GM12872 (cell line): ENCODE measurements around the gene C2CD3.

Source experiments
- TF ChIP-seq, protein P1 (sequence below): IDR thresholded peaks from 3 replicates; pipeline ENCODE4 v1.5.1; 2011; ENCODE audit warnings: low read depth, mild to moderate bottlenecking, low read length, moderate library complexity; ENCODE audit not compliant: insufficient read depth

Gene C2CD3

GRCh38 chr11:74015919-74016684, 154.7 kb downstream of the C2CD3 start:
- TF ChIP-seq, protein P1, sequence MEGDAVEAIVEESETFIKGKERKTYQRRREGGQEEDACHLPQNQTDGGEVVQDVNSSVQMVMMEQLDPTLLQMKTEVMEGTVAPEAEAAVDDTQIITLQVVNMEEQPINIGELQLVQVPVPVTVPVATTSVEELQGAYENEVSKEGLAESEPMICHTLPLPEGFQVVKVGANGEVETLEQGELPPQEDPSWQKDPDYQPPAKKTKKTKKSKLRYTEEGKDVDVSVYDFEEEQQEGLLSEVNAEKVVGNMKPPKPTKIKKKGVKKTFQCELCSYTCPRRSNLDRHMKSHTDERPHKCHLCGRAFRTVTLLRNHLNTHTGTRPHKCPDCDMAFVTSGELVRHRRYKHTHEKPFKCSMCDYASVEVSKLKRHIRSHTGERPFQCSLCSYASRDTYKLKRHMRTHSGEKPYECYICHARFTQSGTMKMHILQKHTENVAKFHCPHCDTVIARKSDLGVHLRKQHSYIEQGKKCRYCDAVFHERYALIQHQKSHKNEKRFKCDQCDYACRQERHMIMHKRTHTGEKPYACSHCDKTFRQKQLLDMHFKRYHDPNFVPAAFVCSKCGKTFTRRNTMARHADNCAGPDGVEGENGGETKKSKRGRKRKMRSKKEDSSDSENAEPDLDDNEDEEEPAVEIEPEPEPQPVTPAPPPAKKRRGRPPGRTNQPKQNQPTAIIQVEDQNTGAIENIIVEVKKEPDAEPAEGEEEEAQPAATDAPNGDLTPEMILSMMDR: no peak

DNA sequence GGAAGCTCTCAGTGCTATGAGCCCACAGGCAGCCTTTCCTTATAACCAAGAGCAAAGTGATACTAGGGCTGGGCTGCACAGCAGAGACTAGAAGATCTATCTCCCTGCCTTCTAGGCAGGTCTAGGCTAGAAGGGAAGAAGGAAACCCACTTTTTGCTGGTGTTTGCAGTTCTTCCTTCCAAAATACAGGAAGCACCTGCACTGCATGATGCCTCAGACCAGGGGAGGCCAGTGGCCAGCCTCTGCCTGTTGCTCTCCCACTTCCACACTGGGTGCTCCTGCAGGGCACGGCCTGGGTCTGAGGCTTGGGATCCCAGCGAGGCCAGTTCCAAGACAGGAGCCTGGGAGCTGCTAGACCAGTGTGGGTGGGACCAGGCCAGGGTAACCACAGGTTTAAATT, 155.9 kb downstream of the C2CD3 start:
- TF ChIP-seq, protein P1: no peak

DNA sequence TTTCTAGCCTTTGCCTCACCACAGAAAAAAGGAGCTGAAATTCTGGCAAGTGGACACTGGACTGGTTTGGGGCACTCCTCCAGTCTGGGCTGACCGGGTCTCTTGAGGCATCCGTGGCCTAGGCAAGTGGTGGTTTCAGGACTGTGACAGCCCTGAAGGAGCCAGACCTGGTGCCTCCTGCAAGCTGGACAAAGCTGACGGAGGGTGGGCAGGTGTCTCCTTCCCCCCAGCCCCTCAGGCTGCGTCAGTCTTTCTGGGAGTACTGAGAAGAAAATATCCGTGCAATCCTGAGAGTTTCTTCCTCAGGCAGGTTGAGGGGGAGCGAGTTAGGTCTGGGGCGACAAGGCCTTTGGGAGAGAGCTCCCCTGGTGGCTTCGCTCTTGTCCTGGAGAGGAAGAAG, 157.7 kb downstream of the C2CD3 start:
- TF ChIP-seq, protein P1: no peak

GRCh38 chr11:74012074-74012809, 158.6 kb downstream of the C2CD3 start:
- TF ChIP-seq, protein P1: no peak

- TF ChIP-seq, protein P1: no peak
Observed at GRCh38 chr11:74011360-74012073, 159.3 kb downstream of the C2CD3 start.

- TF ChIP-seq, protein P1: no peak
Observed at GRCh38 chr11:74010306-74011300, 160.2 kb downstream of the C2CD3 start.
